Measurements from ENCODE around the gene CYB561D1. TPM values are rescaled to one million over a fixed set of nuclear protein-coding genes. Genes with fewer than 3 reads are reported as not detected.

CYB561D1 gene
- total and polyA plus RNA-seq, 9 of the 15 experiments (the other 6 are each of a cell fraction or from before 2014, with no cell fraction given) = 0.71 to 7.2 (median 3.5) TPM

- Histone ChIP-seq H3K4me2 (ENCODE audit: insufficient read depth, low read length) (no peak overlapping the region), H3K27me3 (ENCODE audit: control insufficient read depth in 2 of 2, insufficient read depth in 2 of 2, low read length in 2 of 2) (no peaks in the 10 kb centered on the region), H3K36me3 (ENCODE audit: control insufficient read depth, insufficient read depth, low read length) (no peaks in the 10 kb centered on the region), H3K27ac (ENCODE audit: extremely low read depth, low read depth, low read length) (no peak overlapping the region), H3K9me3 (replicated peaks; ENCODE audit: control insufficient read depth, insufficient read depth, low read depth, low read length) (no peaks in the 10 kb centered on the region), H3K9ac (ENCODE audit: insufficient read depth in 1 of 2, low read depth in 2 of 2, low read length in 2 of 2) (no peak overlapping the region), H3K9me1 (ENCODE audit: control insufficient read depth, insufficient read depth, low read length) (no peaks in the 10 kb centered on the region), H3K79me2 (ENCODE audit: control insufficient read depth, insufficient read depth, low read length) (no peaks in the 10 kb centered on the region), H3K4me1 (replicated peaks in 1 of 2; ENCODE audit: control insufficient read depth in 2 of 2, insufficient read depth in 2 of 2, low read length in 2 of 2) (peaks cover 9 to 14% of the 10 kb centered on the region in 2 experiments; a peak in 4 of 5 replicates), H3K4me3 (no peak overlapping the region), H4K20me1 (replicated peaks; ENCODE audit: control insufficient read depth, insufficient read depth, low read length) (no peaks in the 10 kb centered on the region), H2AFZ (ENCODE audit: low read depth, low read length) (no peak overlapping the region)
- peak; percentile 73; the same call in 1 of the 2 replicates for TF ChIP-seq ZNF436 (CRISPR knock-in tag; IDR thresholded peaks at IDR 0.05)
- no peak for TF ChIP-seq HDAC1 (IDR thresholded peaks at IDR 0.05)
- TF ChIP-seq CBX3 (IDR thresholded peaks at IDR 0.05; ENCODE audit: borderline replicate concordance in 1 of 2, low read length in 2 of 2) = peak in 1 of 2 experiments; percentile 17; a peak in 1 of 3 replicates
- peak; percentile 86 for TF ChIP-seq BCOR (IDR thresholded peaks at IDR 0.05)
- TF ChIP-seq SMARCA5 (IDR thresholded peaks at IDR 0.05) = 0 out of 2 replicates have a peak, but pooled peaks have one; percentile 56
- TF ChIP-seq KDM1A (IDR thresholded peaks at IDR 0.05) = peak in 1 of 2 experiments; percentile 52; a peak in 3 of 4 replicates
- TF ChIP-seq RFX7 (CRISPR knock-in tag; IDR thresholded peaks at IDR 0.05) = no peak
- peak; percentile 91 for TF ChIP-seq ZFP36 (IDR thresholded peaks at IDR 0.05; ENCODE audit: low read depth, low read length, partially characterized antibody)
- DNase-seq (ENCODE audit: extremely low read depth in 1 of 4, low spot score in 3 of 4) (no peak), FAIRE-seq (no peak), ATAC-seq (no peak)
- CTCF ChIA-PET (ENCODE audit: low intra/inter-chr PET ratio) = interaction anchor here (0.7 to 5.3 kb wide), 5 partner anchors 34 to 271 kb away, joined by 3 to 131 read pairs (median 5); partner anchors contain the start of gene CYB561D1
- in situ Hi-C loops (cut with MboI) (loop anchor here (5.0 kb wide), 2 partner anchors 37 to 272 kb away; no protein-coding TSS in a partner anchor), intact Hi-C loops (cut with micrococcal nuclease) (loop anchor here (5.0 to 10.0 kb wide), 2 partner anchors 112 to 420 kb away; partner anchors contain the start of gene ELAPOR1)
- POLR2A ChIA-PET = interaction anchor here (0.6 to 0.9 kb wide), 4 partner anchors 10 to 35 kb away, joined by 3 to 4 read pairs (median 4); no protein-coding TSS in a partner anchor
- BruUV-seq (replicated peaks) = no TSS peak
- 22% methylated on average over 1 of the region's 1 CpG for WGBS (ENCODE audit: insufficient coverage, low coverage, missing lambda C conversion rate)
These were observed 40.5 kb downstream of the CYB561D1 start for GRCh38 chr1:109534307-109534858.

Measured in K562 (cell line).